ENCODE data around the gene HOXB3.

DNA sequence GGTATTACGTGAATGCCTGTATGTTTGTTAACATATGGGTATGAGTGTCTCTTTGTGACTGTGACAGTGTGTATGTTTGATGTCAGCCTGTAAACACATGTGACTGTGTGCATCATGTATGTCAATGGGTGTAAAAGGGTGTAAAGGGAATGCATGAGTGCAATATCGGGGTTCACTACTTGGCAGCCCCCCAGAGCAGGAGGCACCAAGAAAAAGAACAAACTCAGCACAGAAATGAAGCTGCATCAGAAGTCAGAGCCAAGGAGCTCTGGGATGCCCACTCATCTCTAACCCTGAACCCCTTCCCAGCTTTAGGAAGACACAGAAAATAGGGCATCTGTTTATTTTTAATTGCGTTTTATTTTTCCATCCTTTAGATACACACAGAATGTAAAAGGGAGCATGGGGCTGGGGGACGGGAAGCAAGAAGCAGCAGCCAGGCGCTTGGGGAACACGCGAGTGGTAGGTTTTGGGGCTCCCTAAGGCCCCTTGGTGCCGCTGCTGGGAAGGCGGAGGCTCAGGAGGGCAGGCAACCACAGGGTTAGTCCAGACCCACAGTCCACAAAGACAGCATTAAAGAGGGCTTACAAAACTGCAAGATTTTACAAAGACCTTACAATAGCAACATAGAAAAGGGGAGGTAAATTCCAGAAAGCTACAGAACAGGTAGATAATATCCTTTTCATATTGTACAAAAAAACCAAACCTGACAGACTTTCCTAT is 17.0 kb upstream of the HOXB3 start:
- TF ChIP-seq POLR2A (IDR thresholded peaks at IDR 0.05; ENCODE audit: low read length) = no peak
- TF ChIP-seq GATA1 (IDR thresholded peaks at IDR 0.05; ENCODE audit: low read depth, low read length) = no peak
